CD4-positive, CD25-positive, alpha-beta regulatory T cell (primary cell): ENCODE results near the gene DNAJB11. TPM values are rescaled to one million over a fixed set of nuclear protein-coding genes. Genes with fewer than 3 reads are reported as not detected.

ENCODE experiments used
- ATAC-seq, 2 donors: fragments of 150-1000 bp; cut with Tn5 transposase; one replicate each; pipeline ENCODE4 v1.10.0; 2021; ENCODE audit warnings: low read depth in 2 of 2, moderate number of reproducible peaks in 2 of 2, moderate library complexity in 1 of 2
- DNase-seq, 3 donors: peaks; one replicate each; pipeline versions ENCODE4 v3.0.0 to v3.0.0-alpha.2; 2012 to 2022; ENCODE audit warnings: mixed read lengths in 1 of 3
- H3K27ac ChIP-seq: one replicate; pipeline ENCODE4 v1.7.0; 2013; ENCODE audit warnings: mild to moderate bottlenecking, low read length; ENCODE audit not compliant: insufficient read depth, poor library complexity, severe bottlenecking
- H3K27me3 ChIP-seq: one replicate; pipeline ENCODE4 v1.7.0; 2013; ENCODE audit warnings: low read length; ENCODE audit not compliant: control insufficient read depth, insufficient read depth
- H3K36me3 ChIP-seq: one replicate; pipeline ENCODE4 v1.7.0; 2013; ENCODE audit warnings: mild to moderate bottlenecking, low read length, moderate library complexity; ENCODE audit not compliant: control insufficient read depth, insufficient read depth
- H3K4me1 ChIP-seq: 2 replicates; pipeline ENCODE4 v1.7.0; 2013; ENCODE audit warnings: mild to moderate bottlenecking, low read length; ENCODE audit not compliant: insufficient read depth, control insufficient read depth, poor library complexity, severe bottlenecking
- H3K4me3 ChIP-seq: one replicate; pipeline ENCODE4 v1.7.0; 2013; ENCODE audit warnings: low read depth, mild to moderate bottlenecking, low read length, moderate library complexity
- H3K9me3 ChIP-seq, 2 experiments: 1 replicate in 1 of 2; 2 replicates in 1 of 2; pipeline ENCODE4 v1.7.0; 2013; ENCODE audit warnings: low read length in 2 of 2, mild to moderate bottlenecking in 1 of 2, moderate library complexity in 1 of 2; ENCODE audit not compliant: control insufficient read depth in 2 of 2
- H3K27ac Mint-ChIP-seq, 3 donors: one replicate each; pipeline ENCODE4 v1.8.0; 2020 to 2022; ENCODE audit warnings: mild to moderate bottlenecking in 3 of 3, mixed read lengths in 3 of 3, moderate library complexity in 2 of 3
- H3K27me3 Mint-ChIP-seq: one replicate; pipeline ENCODE4 v1.8.0; 2022; ENCODE audit warnings: mild to moderate bottlenecking, mixed read lengths
- H3K36me3 Mint-ChIP-seq: one replicate; pipeline ENCODE4 v1.8.0; 2020; ENCODE audit warnings: mixed read lengths
- H3K4me1 Mint-ChIP-seq, 4 donors: one replicate each; pipeline ENCODE4 v1.8.0; 2020 to 2022; ENCODE audit warnings: mixed read lengths in 4 of 4, mild to moderate bottlenecking in 1 of 4
- H3K4me3 Mint-ChIP-seq, 4 donors: one replicate each; pipeline ENCODE4 v1.8.0; 2020 to 2022; ENCODE audit warnings: mild to moderate bottlenecking in 4 of 4, mixed read lengths in 4 of 4, moderate library complexity in 3 of 4
- H3K9me3 Mint-ChIP-seq, 7 donors: one replicate each; pipeline ENCODE4 v1.8.0; 2020 to 2022; ENCODE audit warnings: mixed read lengths in 7 of 7, mild to moderate bottlenecking in 3 of 7, moderate library complexity in 2 of 7
- polyA plus RNA-seq, 4 donors: library from polyadenylated mRNA; unstranded; fragments of 300-500 nt; fragmentation: Illumina TruSeq; gene quantifications; one replicate each; pipeline ENCODE4 v1.2.3, GENCODE V29; 2021
- total RNA-seq: library from RNA; stranded (reverse); gene quantifications from one replicate; pipeline ENCODE4 v1.2.3, GENCODE V29; 2022

Gene DNAJB11
- total and polyA plus RNA-seq, 5 donors from 2014 or later, result 26.4 to 91.9 (median 36.4) TPM

- peaks cover 31% of the 10 kb centered on the region for H3K27me3 Mint-ChIP-seq
- H3K4me3 Mint-ChIP-seq, result peak overlapping the region; percentile 17 to 82 (median 76)
- Histone ChIP-seq H3K27me3 (peaks cover 20% of the 10 kb centered on the region), H3K27ac (no peak overlapping the region), H3K36me3 (no peaks in the 10 kb centered on the region), H3K4me3 (peak overlapping the region; percentile 71), H3K4me1 (peaks cover 12% of the 10 kb centered on the region), H3K9me3 (no peaks in the 10 kb centered on the region)
- peak; percentile 99 for ATAC-seq
- no peaks in the 10 kb centered on the region for H3K36me3 Mint-ChIP-seq
- H3K4me1 Mint-ChIP-seq, result peaks cover 5 to 21% (median 18%) of the 10 kb centered on the region in 4 donors
- peaks cover 0 to 1% (median 0%) of the 10 kb centered on the region in 7 donors for H3K9me3 Mint-ChIP-seq
- H3K27ac Mint-ChIP-seq, result peak overlapping the region in 2 of 3 donors; percentile 15 to 57
- peak; percentile 67 to 88 (median 82) for DNase-seq
These were observed 46.8 kb downstream of the DNAJB11 start for GRCh38 chr3:186617036-186617946.

GRCh38 chr3:186618318-186618938 is 47.9 kb downstream of the DNAJB11 start:
- Mint-ChIP-seq H3K9me3 (peaks cover 0 to 1% (median 0%) of the 10 kb centered on the region in 7 donors), H3K36me3 (no peaks in the 10 kb centered on the region), H3K27ac (no peak overlapping the region), H3K4me1 (peaks cover 5 to 21% (median 18%) of the 10 kb centered on the region in 4 donors), H3K4me3 (no peak overlapping the region), H3K27me3 (peaks cover 28% of the 10 kb centered on the region)
- Histone ChIP-seq H3K4me3 (no peak overlapping the region), H3K9me3 (no peaks in the 10 kb centered on the region), H3K36me3 (no peaks in the 10 kb centered on the region), H3K4me1 (peaks cover 12% of the 10 kb centered on the region), H3K27ac (no peak overlapping the region), H3K27me3 (peaks cover 18% of the 10 kb centered on the region)
- ATAC-seq (no peak), DNase-seq (no peak)

GRCh38 chr3:186619787-186620212 is 49.3 kb downstream of the DNAJB11 start:
- H3K4me1 Mint-ChIP-seq, result peaks cover 3 to 15% (median 11%) of the 10 kb centered on the region in 4 donors
- Histone ChIP-seq H3K9me3 (no peaks in the 10 kb centered on the region), H3K36me3 (no peaks in the 10 kb centered on the region), H3K4me1 (peaks cover 9% of the 10 kb centered on the region), H3K27me3 (peaks cover 16% of the 10 kb centered on the region), H3K27ac (no peak overlapping the region), H3K4me3 (no peak overlapping the region)
- peaks cover 0 to 1% (median 0%) of the 10 kb centered on the region in 7 donors for H3K9me3 Mint-ChIP-seq
- H3K27ac Mint-ChIP-seq, result no peak overlapping the region
- DNase-seq (no peak), ATAC-seq (no peak)
- peaks cover 17% of the 10 kb centered on the region for H3K27me3 Mint-ChIP-seq
- no peak overlapping the region for H3K4me3 Mint-ChIP-seq
- no peaks in the 10 kb centered on the region for H3K36me3 Mint-ChIP-seq

- no peak for ATAC-seq
- Mint-ChIP-seq H3K27me3 (peaks cover 13% of the 10 kb centered on the region), H3K36me3 (no peaks in the 10 kb centered on the region), H3K4me3 (no peak overlapping the region), H3K9me3 (no peaks in the 10 kb centered on the region), H3K4me1 (peaks cover 0 to 12% (median 8%) of the 10 kb centered on the region in 4 donors), H3K27ac (no peak overlapping the region)
- H3K4me1 ChIP-seq, result peaks cover 9% of the 10 kb centered on the region
- no peaks in the 10 kb centered on the region for H3K9me3 ChIP-seq
- H3K27me3 ChIP-seq, result peaks cover 18% of the 10 kb centered on the region
- DNase-seq, result no peak
- no peak overlapping the region for H3K4me3 ChIP-seq
- H3K36me3 ChIP-seq, result no peaks in the 10 kb centered on the region
- H3K27ac ChIP-seq, result no peak overlapping the region
These were observed 49.9 kb downstream of the DNAJB11 start for GRCh38 chr3:186620213-186621092.

- no peak overlapping the region for H3K27ac Mint-ChIP-seq
- H3K36me3 ChIP-seq, result no peaks in the 10 kb centered on the region
- peaks cover 21% of the 10 kb centered on the region for H3K27me3 ChIP-seq
- H3K27ac ChIP-seq, result no peak overlapping the region
- peaks cover 4% of the 10 kb centered on the region for H3K4me1 ChIP-seq
- H3K4me3 Mint-ChIP-seq, result no peak overlapping the region
- ATAC-seq (no peak), DNase-seq (no peak)
- no peak overlapping the region for H3K4me3 ChIP-seq
- H3K36me3 Mint-ChIP-seq, result no peaks in the 10 kb centered on the region
- H3K4me1 Mint-ChIP-seq, result peaks cover 0 to 4% (median 3%) of the 10 kb centered on the region in 4 donors
- no peaks in the 10 kb centered on the region for H3K9me3 ChIP-seq
- H3K9me3 Mint-ChIP-seq, result no peaks in the 10 kb centered on the region
- peaks cover 12% of the 10 kb centered on the region for H3K27me3 Mint-ChIP-seq
These were observed 51.6 kb downstream of the DNAJB11 start for GRCh38 chr3:186621894-186622650.

- DNase-seq (no peak), ATAC-seq (no peak)
- Histone ChIP-seq H3K27ac (no peak overlapping the region), H3K4me3 (no peak overlapping the region), H3K9me3 (no peaks in the 10 kb centered on the region), H3K36me3 (no peaks in the 10 kb centered on the region), H3K4me1 (no peaks in the 10 kb centered on the region), H3K27me3 (peaks cover 17% of the 10 kb centered on the region)
- no peaks in the 10 kb centered on the region for H3K36me3 Mint-ChIP-seq
- peaks cover 9% of the 10 kb centered on the region for H3K27me3 Mint-ChIP-seq
- no peaks in the 10 kb centered on the region for H3K9me3 Mint-ChIP-seq
- H3K27ac Mint-ChIP-seq, result peak overlapping the region in 1 of 3 donors; percentile 38
- no peak overlapping the region for H3K4me3 Mint-ChIP-seq
- H3K4me1 Mint-ChIP-seq, result no peaks in the 10 kb centered on the region
These were observed 52.3 kb downstream of the DNAJB11 start for GRCh38 chr3:186622651-186623310.
